GM23248 (cell line): ENCODE measurements around the gene LMOD1. TPM values are rescaled to one million over a fixed set of nuclear protein-coding genes. Genes with fewer than 3 reads are reported as not detected.

Source experiments
- DNase-seq: peaks from one replicate; pipeline ENCODE4 v3.0.0-alpha.2; 2015
- H2AFZ ChIP-seq: fragments of 200-600 bp; sonication (generic); 2 replicates; pipeline ENCODE4 v1.6.1; 2016; ENCODE audit warnings: antibody characterized with exemption
- H3F3A ChIP-seq: fragments of 200-600 bp; sonication (generic); 2 replicates; pipeline ENCODE4 v1.6.1; 2016; ENCODE audit warnings: mild to moderate bottlenecking, antibody characterized with exemption, mixed run types; ENCODE audit not compliant: insufficient read depth
- H3K27ac ChIP-seq: fragments of 200-600 bp; sonication (generic); 2 replicates; pipeline ENCODE4 v1.5.1; 2016; ENCODE audit warnings: mild to moderate bottlenecking
- H3K27me3 ChIP-seq: fragments of 200-600 bp; sonication (generic); replicated peaks from 2 replicates; pipeline ENCODE4 v1.6.1; 2016; ENCODE audit warnings: mild to moderate bottlenecking; ENCODE audit not compliant: insufficient read depth
- H3K36me3 ChIP-seq: fragments of 200-600 bp; sonication (generic); 2 replicates; pipeline ENCODE4 v1.6.1; 2016; ENCODE audit warnings: low read depth, mild to moderate bottlenecking
- H3K4me1 ChIP-seq: fragments of 200-600 bp; sonication (generic); 2 replicates; pipeline ENCODE4 v1.6.1; 2016; ENCODE audit warnings: mild to moderate bottlenecking; ENCODE audit not compliant: insufficient read depth
- H3K4me2 ChIP-seq: fragments of 200-600 bp; sonication (generic); one replicate; pipeline ENCODE4 v1.6.1; 2016; ENCODE audit warnings: mild to moderate bottlenecking; ENCODE audit not compliant: unreplicated experiment
- H3K4me3 ChIP-seq: fragments of 200-600 bp; sonication (generic); 2 replicates; pipeline ENCODE4 v1.5.1; 2016; ENCODE audit warnings: mild to moderate bottlenecking
- H3K79me2 ChIP-seq: fragments of 200-600 bp; sonication (generic); 2 replicates; pipeline ENCODE4 v1.6.1; 2016; ENCODE audit warnings: mild to moderate bottlenecking; ENCODE audit not compliant: insufficient read depth
- H3K9ac ChIP-seq: fragments of 200-600 bp; sonication (generic); 2 replicates; pipeline ENCODE4 v1.6.1; 2016; ENCODE audit warnings: mild to moderate bottlenecking
- H3K9me2 ChIP-seq: fragments of 200-600 bp; sonication (generic); 2 replicates; pipeline ENCODE4 v1.6.1; 2016; ENCODE audit warnings: mixed run types, mild to moderate bottlenecking, moderate library complexity; ENCODE audit not compliant: insufficient read depth
- H3K9me3 ChIP-seq: fragments of 200-600 bp; sonication (generic); one replicate; pipeline ENCODE4 v1.6.1; 2017; ENCODE audit warnings: low read depth
- H4K20me1 ChIP-seq: fragments of 200-600 bp; sonication (generic); 2 replicates; pipeline ENCODE4 v1.6.0; 2016; ENCODE audit not compliant: insufficient read depth
- EZH2 ChIP-seq: fragments of 200-600 bp; sonication (generic); IDR thresholded peaks from 2 replicates; pipeline ENCODE4 v1.6.1; 2018; ENCODE audit warnings: antibody characterized with exemption, mild to moderate bottlenecking; ENCODE audit not compliant: insufficient read depth, poor library complexity, severe bottlenecking
- EZH2phosphoT487 ChIP-seq: fragments of 200-600 bp; sonication (generic); IDR thresholded peaks from 2 replicates; pipeline ENCODE4 v1.6.1; 2018; ENCODE audit warnings: antibody characterized with exemption, moderate library complexity, mild to moderate bottlenecking, low read depth; ENCODE audit not compliant: insufficient read depth
- WGBS, 2 experiments: methylation state at CpG; one replicate each; pipeline ENCODE4 v1.1.6; 2015 to 2017; ENCODE audit warnings: low lambda C conversion rate in 2 of 2, low coverage in 1 of 2; ENCODE audit errors: missing lambda C conversion rate in 2 of 2; 5-methylcytosine and 5-hydroxymethylcytosine counted together
- in situ Hi-C: fragments of 300-500 bp; cut with MboI; formaldehyde crosslinking; loops from 2 replicates; pipeline ENCODE4 v1.15.0; 2020
- polyA plus RNA-seq: library from polyadenylated mRNA; unstranded; fragments of >200 nt; fragmentation: Nextera tagmentation; extraction: Ambion mirVana; gene quantifications from 2 replicates; pipeline ENCODE4 v1.2.1, GENCODE V29; 2016
- total RNA-seq: library from RNA; depleted of rRNA; stranded (reverse); fragments of >200 nt; shearing (Covaris generic); gene quantifications from 2 replicates; pipeline ENCODE4 v1.2.3, GENCODE V29; 2014

Gene LMOD1
- total and polyA plus RNA-seq, 2 experiments from 2014 or later = 6.1 to 7.8 TPM

- H3K36me3 ChIP-seq = no peaks in the 10 kb centered on the region
- TF ChIP-seq EZH2phosphoT487 (no peak), EZH2 (no peak)
- H3K9me2 ChIP-seq = no peaks in the 10 kb centered on the region
- H3F3A ChIP-seq = no peaks in the 10 kb centered on the region
- no peak overlapping the region for H2AFZ ChIP-seq
- peaks cover 9% of the 10 kb centered on the region for H3K4me1 ChIP-seq
- H3K9me3 ChIP-seq = no peaks in the 10 kb centered on the region
- H3K79me2 ChIP-seq = no peaks in the 10 kb centered on the region
- no peaks in the 10 kb centered on the region for H3K27me3 ChIP-seq
- H3K9ac ChIP-seq = no peak overlapping the region
- no peak overlapping the region for H3K4me3 ChIP-seq
- WGBS, 2 experiments = 96 to 98% methylated on average over 7 of the region's 7 CpGs
- no peaks in the 10 kb centered on the region for H4K20me1 ChIP-seq
- H3K27ac ChIP-seq = no peak overlapping the region
- no peak overlapping the region for H3K4me2 ChIP-seq
- in situ Hi-C loops = loop anchor here (5.0 to 25.0 kb wide), 2 partner anchors 87 to 222 kb away; partner anchors contain the start of gene GPR37L1
- no peak for DNase-seq
These were observed 56.1 kb downstream of the LMOD1 start for GRCh38 chr1:201890223-201890622.

GRCh38 chr1:201889090-201889968, 57.0 kb downstream of the LMOD1 start:
- in situ Hi-C loops = loop anchor here (25.0 kb wide), 1 partner anchor 223 kb away; the partner anchor contains the start of gene GPR37L1
- H3K36me3 ChIP-seq = no peaks in the 10 kb centered on the region
- peaks cover under 1% of the 10 kb centered on the region; the same call in 1 of the 2 replicates for H3F3A ChIP-seq
- no peaks in the 10 kb centered on the region for H3K9me2 ChIP-seq
- WGBS, 2 experiments = 22 to 28% methylated on average over 25 to 33 of the region's 33 CpGs
- H2AFZ ChIP-seq = peak overlapping the region; percentile 90
- H3K9me3 ChIP-seq = no peaks in the 10 kb centered on the region
- no peak overlapping the region for H3K27ac ChIP-seq
- TF ChIP-seq EZH2phosphoT487 (no peak), EZH2 (no peak)
- H3K4me3 ChIP-seq = peak overlapping the region; percentile 86
- H4K20me1 ChIP-seq = no peaks in the 10 kb centered on the region
- H3K9ac ChIP-seq = peak overlapping the region; percentile 80
- no peaks in the 10 kb centered on the region for H3K27me3 ChIP-seq
- H3K4me1 ChIP-seq = peaks cover 13% of the 10 kb centered on the region
- H3K79me2 ChIP-seq = no peaks in the 10 kb centered on the region
- no peak for DNase-seq
- peak overlapping the region; percentile 91 for H3K4me2 ChIP-seq

GRCh38 chr1:201888282-201889089, 57.9 kb downstream of the LMOD1 start, which contains the start of gene SHISA4:
TSS of gene SHISA4 (plus strand) at chr1:201888898. CDS start at chr1:201888995, 97 bp downstream.
- Histone ChIP-seq H2AFZ (peak within 1 kb of the TSS; percentile 90), H3K4me3 (peak within 1 kb of the TSS; percentile 86), H3K79me2 (no peaks in the 10 kb centered on the region), H3K27ac (no peak within 1 kb of the TSS), H3K4me2 (peak within 1 kb of the TSS; percentile 91), H3K27me3 (no peaks in the 10 kb centered on the region), H3K36me3 (no peaks in the 10 kb centered on the region), H3K9me3 (no peaks in the 10 kb centered on the region), H4K20me1 (no peaks in the 10 kb centered on the region), H3K9ac (peak within 1 kb of the TSS; percentile 80), H3K4me1 (peaks cover 21% of the 10 kb centered on the region), H3F3A (peaks cover 8% of the 10 kb centered on the region), H3K9me2 (no peaks in the 10 kb centered on the region)
- in situ Hi-C loops = loop anchor here (25.0 kb wide), 1 partner anchor 224 kb away; the partner anchor contains the start of gene GPR37L1
- no peak for TF ChIP-seq EZH2phosphoT487
- TF ChIP-seq EZH2 = no peak
- DNase-seq = peak; percentile 76
- 6 to 7% methylated on average over 29 to 44 of the region's 49 CpGs for WGBS, 2 experiments
